Stimulated activated CD8-positive, alpha-beta memory T cell treated with anti-CD3 and anti-CD28 coated beads, Interleukin-2, amount 100 ng/mL, for 1 hour (primary cell): ENCODE results near the gene TRAPPC6A.

ENCODE experiments used
- DNase-seq, 2 donors: peaks; one replicate each; pipeline ENCODE4 v3.0.0-alpha.2; 2020; ENCODE audit warnings: low read depth in 2 of 2

TRAPPC6A gene

DNA sequence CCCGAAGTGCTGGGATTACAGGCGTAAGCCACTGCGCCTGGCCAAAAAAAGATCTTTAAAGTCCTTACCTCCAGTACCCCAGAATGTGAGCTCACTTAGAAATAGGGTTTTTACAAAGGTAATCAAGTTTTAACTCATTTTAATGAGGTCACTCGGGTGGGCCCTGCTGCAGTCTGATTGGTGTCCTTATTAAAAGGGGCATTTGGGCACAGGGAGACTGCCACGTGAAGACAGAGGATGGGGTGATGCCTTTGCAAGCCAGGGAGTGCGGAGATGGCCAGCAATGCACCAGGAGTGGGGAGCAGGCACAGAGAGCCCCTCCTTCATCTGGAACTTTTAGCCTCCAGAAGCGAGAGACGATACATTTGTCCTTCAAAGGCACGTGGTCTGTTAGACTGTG lies 28.9 kb downstream of the TRAPPC6A start:
- no peak for DNase-seq

DNA sequence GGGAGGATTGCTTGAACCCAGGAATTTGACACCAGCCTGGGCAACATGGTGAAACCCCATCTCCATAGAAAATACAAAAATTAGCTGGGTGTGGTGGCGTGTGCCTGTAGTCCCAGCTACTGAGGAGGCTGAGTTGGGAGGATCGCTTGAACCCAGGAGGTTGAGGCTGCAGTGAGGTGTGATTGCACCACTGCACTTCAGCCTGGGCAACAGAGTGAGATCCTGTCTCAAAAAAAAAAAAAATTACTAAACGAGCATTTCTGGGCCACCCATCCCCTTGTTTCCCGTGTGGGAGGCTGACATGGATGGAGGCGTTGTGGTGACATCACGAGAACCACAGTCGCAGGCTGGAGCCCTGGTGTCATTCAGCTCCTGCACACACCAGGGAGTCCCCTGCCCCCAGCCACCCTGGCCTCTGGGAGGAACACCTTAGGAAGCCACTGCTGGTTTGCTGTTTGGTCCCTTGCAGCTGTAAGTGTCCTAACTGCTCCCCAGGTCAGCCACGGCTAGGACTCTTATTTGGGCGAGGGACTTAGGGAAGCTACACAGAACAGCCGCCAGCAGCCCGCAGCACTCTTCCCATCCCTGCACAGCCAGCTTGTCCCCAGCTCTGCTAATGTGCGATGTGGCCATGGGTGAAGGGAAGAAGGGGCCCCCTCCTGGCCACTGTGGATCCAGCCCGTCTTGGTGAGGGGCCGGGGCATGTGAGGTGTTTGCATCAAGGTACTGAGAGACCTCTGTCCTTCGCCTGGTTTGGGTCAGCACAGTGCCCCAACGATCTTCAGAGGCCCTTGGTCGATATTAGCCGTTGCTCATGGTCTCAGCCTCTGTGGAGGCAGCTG lies 30.0 kb downstream of the TRAPPC6A start:
- DNase-seq, result no peak

DNA sequence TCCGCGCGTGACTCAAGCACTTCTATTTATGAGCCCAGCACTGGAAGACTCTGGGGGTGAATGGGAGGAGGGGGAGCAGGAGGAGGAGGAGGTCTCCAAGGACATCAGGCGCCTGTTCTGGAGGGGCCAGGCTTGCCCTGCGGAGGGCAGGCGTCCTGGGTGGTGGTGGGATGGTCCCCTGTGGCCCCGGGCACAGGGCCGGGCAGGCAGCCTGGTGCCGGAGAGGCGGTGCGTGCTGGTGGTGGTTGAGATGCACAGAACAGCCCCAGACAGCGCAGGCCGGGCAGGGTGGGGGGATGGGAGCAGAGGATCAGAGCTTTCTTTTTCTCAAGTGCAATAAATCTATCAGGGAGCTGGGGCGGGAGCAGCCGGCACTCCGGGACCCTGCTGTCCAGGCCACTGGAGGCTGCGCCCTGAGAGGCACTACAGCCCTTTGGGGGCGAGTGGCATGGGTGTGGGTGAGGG lies 31.3 kb downstream of the TRAPPC6A start:
- no peak for DNase-seq

DNA sequence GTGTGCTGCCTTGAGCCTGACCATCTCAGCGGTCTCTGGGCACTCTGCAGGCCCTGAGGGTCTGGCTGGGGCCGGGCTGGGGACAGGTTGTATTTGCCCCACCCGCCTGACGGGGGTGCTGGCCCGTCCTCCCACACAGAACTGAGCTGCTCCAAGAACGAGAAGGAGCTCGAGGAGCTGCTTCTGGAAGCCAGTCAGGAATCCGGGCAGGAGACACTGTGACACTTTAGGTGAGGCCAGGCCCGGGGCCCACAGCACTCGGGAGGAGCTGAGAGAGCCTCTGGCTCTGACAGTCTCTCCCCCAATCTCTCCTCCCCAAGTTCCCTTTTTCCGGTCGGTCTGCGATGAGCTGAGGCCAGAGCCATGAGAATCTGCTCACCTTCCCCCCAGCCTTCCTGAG lies 31.8 kb downstream of the TRAPPC6A start:
- no peak for DNase-seq

DNA sequence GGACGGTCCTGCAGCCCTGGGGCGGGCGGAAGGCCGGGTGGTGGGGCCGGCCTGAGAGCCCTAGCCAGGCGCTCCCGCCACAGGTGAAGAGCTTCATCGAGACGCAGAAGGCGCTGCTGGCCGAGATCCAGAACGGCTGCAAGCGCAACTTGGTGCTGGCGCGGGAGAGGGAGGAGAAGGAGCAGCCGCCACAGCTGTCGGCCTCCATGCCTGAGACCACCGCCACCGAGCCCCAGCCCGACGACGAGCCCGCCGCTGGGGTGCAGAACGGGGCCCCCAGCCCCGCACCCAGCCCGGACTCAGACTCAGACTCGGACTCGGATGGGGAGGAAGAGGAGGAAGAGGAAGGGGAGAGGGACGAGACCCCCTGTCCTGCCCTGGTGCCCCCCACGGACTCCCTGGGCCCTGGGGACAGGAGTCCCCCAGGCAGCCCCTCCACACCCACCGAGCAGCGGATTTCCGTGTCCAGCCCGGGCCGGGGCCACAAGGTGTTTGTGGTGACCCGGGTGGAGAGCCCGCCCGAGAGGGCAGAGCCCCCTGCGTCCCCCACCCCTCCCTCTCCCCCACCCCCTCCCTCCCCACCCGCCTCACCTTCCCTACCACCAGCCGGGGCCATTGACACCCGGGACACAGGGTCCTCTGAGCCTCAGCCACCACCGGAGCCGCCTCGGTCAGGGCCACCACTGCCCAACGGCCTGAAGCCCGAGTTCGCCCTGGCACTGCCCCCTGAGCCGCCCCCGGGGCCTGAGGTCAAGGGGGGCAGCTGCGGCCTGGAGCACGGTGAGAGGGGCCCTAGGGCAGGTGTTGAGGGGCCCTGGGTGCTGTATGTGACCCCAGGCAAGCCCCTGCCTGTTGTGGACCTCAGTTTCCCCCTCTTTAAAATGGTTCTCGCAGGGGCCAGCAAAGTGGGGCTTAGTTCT lies 32.5 kb downstream of the TRAPPC6A start:
- no peak for DNase-seq

DNA sequence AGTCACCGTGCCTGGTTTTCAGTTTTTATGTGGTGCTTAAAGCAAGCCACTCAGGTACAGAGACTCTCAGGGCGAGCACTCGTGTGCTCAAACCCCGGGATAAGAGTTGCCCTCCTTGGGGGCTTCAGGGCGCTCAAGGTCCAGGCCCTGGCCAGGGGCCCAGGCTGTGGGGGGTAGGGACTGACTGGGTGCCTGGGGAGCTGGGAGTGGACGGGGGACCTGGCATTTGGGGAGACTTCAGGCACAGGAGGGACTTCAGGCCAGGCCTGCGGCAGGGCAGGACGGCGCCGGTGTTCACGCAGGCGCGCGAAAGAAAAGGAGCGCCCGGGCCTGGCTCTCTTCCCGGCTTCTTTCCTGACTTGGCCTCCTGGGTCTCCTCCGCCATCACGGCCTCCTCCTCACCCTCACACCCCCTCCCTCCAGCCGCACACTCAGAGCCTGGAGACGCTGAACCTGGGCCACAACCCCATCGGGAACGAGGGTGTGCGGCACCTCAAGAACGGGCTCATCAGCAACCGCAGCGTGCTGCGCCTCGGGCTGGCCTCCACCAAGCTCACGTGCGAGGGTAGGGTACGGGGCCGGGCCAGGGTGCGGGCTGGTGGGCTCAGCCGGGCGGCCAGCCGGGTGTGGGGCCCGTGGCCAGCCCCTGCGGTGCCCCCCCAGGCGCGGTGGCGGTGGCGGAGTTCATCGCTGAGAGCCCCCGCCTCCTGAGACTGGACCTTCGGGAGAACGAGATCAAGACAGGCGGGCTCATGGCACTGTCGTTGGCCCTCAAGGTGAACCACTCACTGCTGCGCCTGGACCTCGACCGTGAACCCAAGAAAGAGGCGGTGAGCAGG lies 33.4 kb downstream of the TRAPPC6A start:
- DNase-seq, result no peak

DNA sequence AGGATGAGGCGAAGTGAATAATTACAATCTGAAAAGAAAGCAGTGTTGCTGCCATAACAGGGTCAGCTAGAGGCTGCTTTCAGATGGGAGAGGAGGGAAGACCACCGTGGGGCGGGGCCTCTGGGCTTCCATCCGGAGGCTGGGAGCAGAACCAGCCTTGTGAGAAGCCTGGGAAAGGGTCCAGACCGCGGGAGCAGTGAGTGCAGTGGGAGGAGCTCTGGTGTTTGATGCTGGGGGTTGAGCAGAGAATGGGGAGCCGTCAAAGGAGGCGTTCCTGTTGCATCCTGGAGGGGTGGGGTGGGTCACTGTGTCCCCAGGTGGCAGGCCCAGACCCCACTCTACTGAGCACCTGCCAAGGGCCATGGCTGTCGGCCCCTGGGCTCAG lies 35.3 kb downstream of the TRAPPC6A start:
- DNase-seq, result no peak

DNA sequence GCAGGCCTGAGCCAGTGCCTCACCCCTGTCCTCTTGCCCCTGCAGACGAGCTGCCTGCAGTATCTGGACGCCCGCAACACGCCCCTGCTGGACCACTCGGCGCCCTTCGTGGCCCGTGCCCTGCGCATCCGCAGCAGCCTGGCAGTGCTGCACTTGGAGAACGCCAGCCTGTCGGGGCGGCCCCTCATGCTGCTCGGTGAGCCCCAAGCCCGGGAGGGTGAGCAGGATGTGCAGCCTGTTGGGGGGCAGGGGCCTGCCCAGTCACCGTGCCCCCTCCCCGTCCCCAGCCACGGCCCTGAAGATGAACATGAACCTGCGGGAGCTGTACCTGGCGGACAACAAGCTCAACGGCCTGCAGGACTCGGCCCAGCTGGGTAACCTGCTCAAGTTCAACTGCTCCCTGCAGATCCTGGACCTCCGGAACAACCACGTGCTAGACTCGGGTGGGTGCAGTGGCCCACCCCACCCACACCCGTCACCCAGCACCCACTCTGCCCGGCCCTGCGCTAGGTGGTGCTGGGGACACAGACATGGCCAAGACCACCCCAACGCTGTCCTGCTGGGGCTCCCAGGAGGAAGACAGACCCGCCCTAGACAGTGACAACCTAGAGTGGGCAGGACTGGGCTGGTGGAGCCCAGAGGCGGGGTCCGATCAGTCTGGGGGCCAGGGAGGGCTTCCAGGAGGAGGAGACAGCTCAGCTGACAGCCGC lies 35.9 kb downstream of the TRAPPC6A start:
- DNase-seq, result no peak

DNA sequence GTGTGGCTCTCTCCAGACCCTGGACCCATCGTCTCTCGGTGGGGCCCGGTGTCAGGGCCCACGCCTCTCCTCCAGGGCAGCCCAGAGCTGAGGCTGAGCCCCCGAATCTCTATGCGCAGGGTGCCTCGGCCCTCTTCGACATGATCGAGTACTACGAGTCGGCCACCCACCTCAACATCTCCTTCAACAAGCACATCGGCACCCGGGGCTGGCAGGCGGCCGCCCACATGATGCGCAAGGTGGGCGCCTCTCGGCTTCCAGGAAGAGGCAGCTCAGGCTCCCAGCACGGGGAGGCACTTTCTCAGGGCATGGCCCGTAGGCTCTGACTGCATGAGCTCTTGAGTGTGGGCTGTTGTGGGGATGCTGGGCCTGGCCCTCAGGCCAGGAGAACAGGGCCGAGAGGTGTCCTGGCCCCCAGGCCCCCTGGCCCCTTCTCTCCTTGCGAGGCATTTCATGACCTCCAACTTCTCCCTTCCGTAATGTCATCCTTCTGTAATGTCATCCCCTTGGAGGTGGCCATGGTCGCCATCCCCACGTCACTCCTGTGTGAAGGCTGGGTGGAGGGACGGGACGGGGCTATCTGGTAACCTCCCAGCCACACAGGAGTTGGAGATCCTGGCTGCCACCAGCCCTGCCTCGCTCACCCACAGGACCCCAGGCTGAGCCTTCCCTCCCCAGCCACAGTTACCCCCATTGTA lies 36.7 kb downstream of the TRAPPC6A start:
- DNase-seq, result no peak

DNA sequence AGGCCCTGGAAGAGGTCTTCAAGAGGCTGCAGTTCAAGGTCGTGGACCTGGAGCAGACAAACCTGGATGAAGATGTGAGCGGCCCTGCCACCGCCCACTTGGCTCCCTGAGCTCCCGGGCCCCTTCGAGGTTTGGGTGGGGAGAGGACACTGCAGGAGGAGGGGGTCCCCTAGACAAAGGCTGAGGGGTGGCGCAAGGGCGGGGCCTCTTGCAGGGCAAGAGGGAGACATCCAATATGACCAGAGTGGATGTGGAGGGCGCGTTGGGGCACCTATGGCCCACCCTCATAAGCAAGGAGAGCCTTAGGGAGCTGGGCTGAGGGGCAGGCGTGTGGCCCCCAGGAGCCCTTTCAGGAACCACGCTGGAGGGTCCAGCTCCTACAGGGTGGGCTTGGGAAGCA lies 37.5 kb downstream of the TRAPPC6A start:
- no peak for DNase-seq

DNA sequence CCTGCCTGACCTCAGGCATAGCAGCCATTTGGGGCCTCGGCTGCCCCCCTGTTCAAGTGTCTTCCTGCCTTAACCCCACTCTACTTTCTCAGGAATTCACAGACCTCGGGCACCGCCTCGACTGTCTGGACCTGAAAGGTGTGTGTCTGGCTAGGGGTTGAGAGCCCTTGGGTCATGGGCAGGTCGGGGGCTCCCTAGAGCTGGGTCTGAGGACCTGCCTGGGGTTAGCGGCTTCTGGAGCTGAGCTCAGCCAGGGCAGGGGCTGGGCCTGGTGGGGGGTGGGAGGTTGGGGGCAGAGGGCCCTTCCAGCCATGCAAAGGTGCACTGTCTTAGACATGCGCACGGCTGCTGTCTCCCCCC lies 37.9 kb downstream of the TRAPPC6A start:
- DNase-seq, result no peak

DNA sequence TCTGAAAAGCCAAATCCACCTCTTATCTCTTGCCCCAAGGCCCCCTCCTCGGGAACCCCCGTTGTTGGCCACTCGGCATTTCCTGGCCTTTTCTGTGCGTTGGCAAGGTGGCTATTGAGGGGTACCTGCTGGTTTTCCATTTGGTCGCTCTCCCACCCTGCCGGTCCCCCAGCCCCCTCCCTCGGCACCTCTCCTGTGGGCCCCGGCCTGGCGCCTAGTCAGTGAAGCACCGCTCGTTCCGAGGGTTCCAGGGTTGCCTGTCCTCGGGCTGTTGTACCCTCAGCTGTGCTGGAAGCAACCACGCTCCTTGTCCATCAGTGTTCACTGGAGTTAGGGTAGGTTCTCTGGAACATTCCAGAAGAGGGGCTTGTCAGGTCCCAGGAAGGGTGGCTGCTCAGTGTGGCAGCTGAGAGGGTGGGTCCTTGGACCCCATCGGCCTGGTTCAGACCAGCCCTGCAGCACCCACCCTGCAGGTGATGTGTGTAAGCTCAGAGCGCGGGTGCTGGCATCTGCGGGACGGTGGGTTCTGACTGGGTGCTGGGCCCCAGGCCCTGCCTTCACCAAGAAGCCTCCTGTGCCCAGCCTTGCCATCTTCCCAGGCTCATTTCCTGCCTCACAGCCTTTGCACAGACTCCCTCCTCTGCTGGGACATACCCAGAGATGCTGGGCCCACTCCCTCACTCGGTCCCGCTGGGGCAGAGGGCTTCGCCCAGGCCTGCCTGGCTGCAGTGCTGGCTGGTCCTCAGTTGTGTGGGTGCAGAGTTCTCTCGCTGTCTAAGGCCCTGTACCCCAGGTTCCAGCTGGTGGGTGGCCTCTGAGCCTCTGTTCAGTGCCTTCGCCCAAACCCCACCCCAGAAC lies 38.5 kb downstream of the TRAPPC6A start:
- DNase-seq, result no peak

DNA sequence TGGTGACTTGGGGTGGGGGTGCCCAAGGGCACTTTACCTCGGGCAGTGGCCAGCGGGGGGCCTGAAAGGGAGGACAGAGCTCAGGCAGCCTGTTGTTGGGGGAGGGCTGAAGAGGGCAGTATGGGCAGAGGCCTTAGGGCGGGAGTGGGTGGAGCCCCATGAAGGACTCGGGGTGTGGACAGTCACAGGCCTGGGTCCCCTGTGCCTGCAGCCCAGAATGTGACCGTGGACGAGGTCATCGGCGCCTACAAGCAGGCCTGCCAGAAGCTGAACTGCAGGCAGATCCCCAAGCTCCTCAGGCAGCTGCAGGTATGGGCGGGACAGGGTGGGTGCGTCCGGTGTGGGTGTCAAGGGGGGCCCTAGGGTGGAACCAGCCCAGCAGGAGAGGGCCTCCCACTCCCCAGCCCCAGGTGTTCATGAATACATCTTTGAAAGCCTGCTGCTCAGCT lies 39.7 kb downstream of the TRAPPC6A start:
- no peak for DNase-seq

DNA sequence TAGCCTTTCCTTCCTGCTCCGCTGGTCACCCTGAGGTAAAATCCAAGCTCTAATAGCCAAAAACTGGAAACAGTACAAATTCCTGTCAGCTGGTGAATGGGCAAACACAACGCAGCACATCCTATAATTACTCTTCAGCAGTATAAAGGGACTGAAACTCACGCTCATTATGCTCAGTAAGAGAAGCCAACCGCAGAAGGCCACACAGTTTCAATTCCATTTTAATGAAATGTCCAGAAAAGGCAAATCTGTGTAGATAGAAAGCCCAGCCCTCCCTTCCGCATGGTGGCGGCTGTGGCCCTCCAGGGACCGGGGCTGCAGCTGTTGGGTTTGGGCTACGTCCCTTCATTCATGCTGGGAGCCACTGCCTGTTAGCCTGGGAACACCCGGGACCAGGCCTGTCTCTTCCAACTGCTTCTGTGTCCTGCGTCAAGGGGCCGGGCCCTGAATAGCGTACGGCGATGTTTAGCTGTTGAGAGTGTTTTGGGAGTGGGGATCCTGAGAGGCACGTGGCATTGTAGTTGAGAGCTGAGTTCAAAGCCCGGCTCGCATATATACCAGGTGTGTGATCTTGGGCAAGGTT lies 40.8 kb downstream of the TRAPPC6A start:
- DNase-seq, result no peak

DNA sequence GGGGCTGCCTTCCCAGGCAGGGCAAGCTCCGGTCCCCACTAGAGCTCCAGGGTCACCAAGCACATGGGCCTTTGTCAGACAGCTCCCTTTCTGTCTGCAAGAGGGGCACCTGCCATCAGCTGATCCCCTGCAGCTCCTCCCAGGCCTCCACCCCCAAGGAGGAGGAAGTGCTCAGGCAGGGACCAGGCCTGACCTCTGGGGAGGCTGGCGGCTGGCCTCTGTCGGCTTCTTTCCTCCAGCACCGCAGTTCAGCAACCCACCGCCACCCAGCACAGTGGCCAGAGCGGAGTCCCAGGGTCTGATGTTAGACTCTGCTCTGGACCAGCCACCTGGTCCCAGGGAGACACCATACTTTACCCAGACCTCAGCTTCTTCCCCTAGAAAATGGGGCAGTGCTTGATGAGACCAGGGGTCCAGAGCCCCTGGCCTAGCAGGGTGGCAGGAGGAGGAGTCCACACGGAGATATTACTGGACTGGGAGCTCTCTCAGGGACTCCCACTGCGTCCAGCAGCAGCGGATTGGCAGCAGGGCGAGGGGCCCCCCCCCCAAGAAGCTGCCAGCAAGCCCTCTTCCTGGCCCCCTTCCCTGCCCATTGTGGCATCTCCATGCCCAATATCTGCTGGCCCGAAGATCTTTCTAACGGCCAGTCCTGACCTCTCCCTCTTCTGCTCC lies 41.4 kb downstream of the TRAPPC6A start:
- DNase-seq, result no peak

DNA sequence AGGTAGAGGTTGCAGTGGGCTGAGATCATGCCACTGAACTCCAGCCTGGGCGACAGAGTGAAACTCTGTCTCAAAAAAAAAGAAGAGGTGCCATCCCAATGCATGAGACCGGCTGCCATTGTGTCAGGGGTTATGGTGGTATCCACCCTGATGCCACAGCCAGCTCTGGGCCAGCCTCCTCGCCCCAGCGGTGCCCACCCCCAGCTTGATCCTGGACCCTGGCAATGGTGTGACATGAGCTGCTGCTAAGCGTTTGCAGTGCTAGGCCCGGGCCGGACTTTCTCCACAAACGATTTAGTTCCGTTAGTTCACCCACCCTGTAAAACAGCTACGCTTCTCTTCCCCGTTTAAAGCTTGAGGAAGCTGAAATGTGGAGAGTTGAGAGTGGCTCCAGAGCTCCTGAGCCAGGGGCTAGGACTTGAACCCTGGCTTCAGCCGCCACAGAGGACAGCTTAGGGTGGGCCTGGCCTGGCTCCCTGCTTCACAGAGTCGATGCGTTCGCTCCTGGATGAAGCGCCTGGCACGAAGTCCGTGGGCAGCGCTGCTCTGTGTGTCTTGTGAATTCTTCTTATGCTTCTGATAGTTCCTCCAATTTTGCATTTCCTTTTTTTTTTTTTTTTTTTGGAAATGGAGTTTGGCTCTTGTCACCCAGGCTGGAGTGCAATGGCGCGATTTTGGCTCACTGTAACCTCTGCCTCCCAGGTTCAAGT lies 42.7 kb downstream of the TRAPPC6A start:
- DNase-seq, result no peak

DNA sequence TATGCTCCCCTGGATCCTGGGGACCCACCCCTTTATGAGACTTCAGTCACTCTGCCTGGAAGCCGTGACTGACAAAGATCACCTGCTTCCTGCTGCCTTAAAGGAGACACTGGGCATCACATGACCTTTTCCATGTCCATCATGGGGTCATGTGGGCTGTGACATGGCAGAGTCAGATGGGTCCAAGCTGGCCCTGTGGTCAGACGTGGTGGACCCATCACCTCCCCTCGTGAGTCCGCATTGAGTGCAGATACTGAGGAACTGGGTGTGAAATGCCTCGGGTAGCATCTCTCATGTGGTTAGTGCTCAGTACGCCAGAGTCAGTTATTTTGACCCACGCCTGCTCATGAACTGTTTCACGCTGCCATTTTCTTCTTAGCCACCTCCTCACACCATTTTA lies 44.4 kb downstream of the TRAPPC6A start:
- DNase-seq, result no peak
